GM06990 (cell line): ENCODE measurements around the gene AMOT.

ENCODE experiments used
- DNase-seq: peaks from one replicate; pipeline ENCODE4 v3.0.0-alpha.2; 2011; ENCODE audit not compliant: insufficient read length; ENCODE audit errors: extremely low read depth
- H3K27me3 ChIP-seq: replicated peaks from 2 replicates; pipeline ENCODE4 v1.6.0; 2011; ENCODE audit warnings: low read length; ENCODE audit not compliant: control insufficient read depth, insufficient read depth
- H3K36me3 ChIP-seq: 2 replicates; pipeline ENCODE4 v1.5.1; 2011; ENCODE audit warnings: low read length; ENCODE audit not compliant: control insufficient read depth, insufficient read depth
- H3K4me3 ChIP-seq: replicated peaks from 2 replicates; pipeline ENCODE4 v1.5.1; 2011; ENCODE audit warnings: low read depth, mild to moderate bottlenecking, control low read depth, low read length
- CTCF ChIP-seq: IDR thresholded peaks from 2 replicates; pipeline ENCODE4 v1.5.1; 2011; ENCODE audit warnings: low read length, control low read depth, mild to moderate bottlenecking, inconsistent platforms; ENCODE audit not compliant: insufficient read depth, poor library complexity, severe bottlenecking

The AMOT gene

GRCh38 chrX:112827292-112827903, 13.2 kb downstream of the AMOT start:
- Histone ChIP-seq H3K36me3 (no peaks in the 10 kb centered on the region), H3K27me3 (no peaks in the 10 kb centered on the region; the same call in 1 of the 2 replicates), H3K4me3 (no peak overlapping the region)
- DNase-seq, result no peak
- no peak for TF ChIP-seq CTCF

- no peak overlapping the region for H3K4me3 ChIP-seq
- no peaks in the 10 kb centered on the region; the same call in 1 of the 2 replicates for H3K27me3 ChIP-seq
- no peak for TF ChIP-seq CTCF
- no peak for DNase-seq
- H3K36me3 ChIP-seq, result no peaks in the 10 kb centered on the region
Measured at GRCh38 chrX:112826023-112826422, 14.6 kb downstream of the AMOT start.

GRCh38 chrX:112822892-112823291, 17.7 kb downstream of the AMOT start:
- DNase-seq, result no peak
- H3K36me3 ChIP-seq, result no peaks in the 10 kb centered on the region

GRCh38 chrX:112820364-112821268, 20.0 kb downstream of the AMOT start:
- DNase-seq, result no peak
- no peaks in the 10 kb centered on the region for H3K36me3 ChIP-seq
- no peak for TF ChIP-seq CTCF
- no peak overlapping the region for H3K4me3 ChIP-seq
- peaks cover 2% of the 10 kb centered on the region; the same call in 1 of the 2 replicates for H3K27me3 ChIP-seq

More at GRCh38 chrX:112822892-112823291, 17.7 kb downstream of the AMOT start:
- no peaks in the 10 kb centered on the region; the same call in 1 of the 2 replicates for H3K27me3 ChIP-seq
- H3K4me3 ChIP-seq, result no peak overlapping the region
- TF ChIP-seq CTCF, result no peak

GRCh38 chrX:112819813-112820212, 20.8 kb downstream of the AMOT start:
- Histone ChIP-seq H3K27me3 (peaks cover 3% of the 10 kb centered on the region; the same call in 1 of the 2 replicates), H3K36me3 (no peaks in the 10 kb centered on the region), H3K4me3 (no peak overlapping the region)
- TF ChIP-seq CTCF, result no peak
- DNase-seq, result no peak
